Measurements from ENCODE around the gene LNX1.
A peak's percentile ranks its signal among the peaks of the same experiment; 100 is the strongest.

The LNX1 gene

GRCh38 chr4:53602390-53602789, 11.1 kb upstream of the LNX1 start:
- no peak overlapping the region for H3K4me3 ChIP-seq (ENCODE audit: control insufficient read depth, low read depth, low read length)
- no peak for DNase-seq (ENCODE audit: low read depth)
- TF ChIP-seq CTCF (conservative IDR thresholded peaks at IDR 0.05; ENCODE audit: control insufficient read depth, insufficient read depth, low read depth, low read length), result no peak

GRCh38 chr4:53601251-53601764, 10.0 kb upstream of the LNX1 start:
- peak; percentile 30 for TF ChIP-seq CTCF (conservative IDR thresholded peaks at IDR 0.05; ENCODE audit: control insufficient read depth, insufficient read depth, low read depth, low read length)
- no peak for DNase-seq (ENCODE audit: low read depth)
- H3K4me3 ChIP-seq (ENCODE audit: control insufficient read depth, low read depth, low read length), result no peak overlapping the region

- DNase-seq (ENCODE audit: low read depth), result no peak
- no peak overlapping the region for H3K4me3 ChIP-seq (ENCODE audit: control insufficient read depth, low read depth, low read length)
- TF ChIP-seq CTCF (conservative IDR thresholded peaks at IDR 0.05; ENCODE audit: control insufficient read depth, insufficient read depth, low read depth, low read length), result no peak
Observed at GRCh38 chr4:53599632-53600031, 8.3 kb upstream of the LNX1 start.

- TF ChIP-seq CTCF (conservative IDR thresholded peaks at IDR 0.05; ENCODE audit: control insufficient read depth, insufficient read depth, low read depth, low read length), result no peak
- H3K4me3 ChIP-seq (ENCODE audit: control insufficient read depth, low read depth, low read length), result no peak overlapping the region
- DNase-seq (ENCODE audit: low read depth), result no peak
Observed at GRCh38 chr4:53598901-53599300, 7.6 kb upstream of the LNX1 start.

GRCh38 chr4:53598483-53598882, 7.2 kb upstream of the LNX1 start:
- DNase-seq (ENCODE audit: low read depth), result no peak

GRCh38 chr4:53596901-53597300, 5.6 kb upstream of the LNX1 start:
- H3K4me3 ChIP-seq (ENCODE audit: control insufficient read depth, low read depth, low read length), result no peak overlapping the region
- TF ChIP-seq CTCF (conservative IDR thresholded peaks at IDR 0.05; ENCODE audit: control insufficient read depth, insufficient read depth, low read depth, low read length), result no peak
- no peak for DNase-seq (ENCODE audit: low read depth)

More at GRCh38 chr4:53598483-53598882, 7.2 kb upstream of the LNX1 start:
- H3K4me3 ChIP-seq (ENCODE audit: control insufficient read depth, low read depth, low read length), result no peak overlapping the region
- TF ChIP-seq CTCF (conservative IDR thresholded peaks at IDR 0.05; ENCODE audit: control insufficient read depth, insufficient read depth, low read depth, low read length), result no peak

- DNase-seq (ENCODE audit: low read depth), result no peak
- no peak for TF ChIP-seq CTCF (conservative IDR thresholded peaks at IDR 0.05; ENCODE audit: control insufficient read depth, insufficient read depth, low read depth, low read length)
- H3K4me3 ChIP-seq (ENCODE audit: control insufficient read depth, low read depth, low read length), result no peak overlapping the region
Observed at GRCh38 chr4:53595834-53596233, 4.5 kb upstream of the LNX1 start.

Data from fibroblast of mammary gland (primary cell).